Psoas muscle (tissue), 8 donors: Measurements from ENCODE around the gene CLDND1. TPM values are rescaled to one million over a fixed set of nuclear protein-coding genes. Genes with fewer than 3 reads are reported as not detected.

Source experiments
- ATAC-seq, 4 donors: fragments of 200-7000 bp; cut with Tn5 transposase; one replicate each; pipeline ENCODE4 v1.9.1; 2020; ENCODE audit warnings: moderate library complexity in 3 of 4, mild to moderate bottlenecking in 2 of 4
- DNase-seq, 2 donors: peaks; one replicate each; pipeline ENCODE4 v3.0.0-alpha.2; 2020
- H3K27ac ChIP-seq: fragments of 200-600 bp; one replicate; pipeline ENCODE4 v1.8.0; 2022
- H3K27me3 ChIP-seq, 3 donors: fragments of 200-600 bp in 1 of 3; one replicate each; pipeline versions ENCODE4 v1.6.1 to v1.8.0; 2013 to 2022; ENCODE audit warnings: low read length in 2 of 3, mild to moderate bottlenecking in 2 of 3, moderate library complexity in 1 of 3; ENCODE audit not compliant: insufficient read depth in 3 of 3
- H3K36me3 ChIP-seq, 2 donors: fragments of 200-600 bp in 1 of 2; one replicate each; pipeline versions ENCODE4 v1.6.1 to v1.8.0; 2013 to 2022; ENCODE audit warnings: low read depth in 1 of 2, mild to moderate bottlenecking in 1 of 2, moderate library complexity in 1 of 2; ENCODE audit not compliant: insufficient read depth in 1 of 2
- H3K4me1 ChIP-seq: fragments of 200-600 bp; one replicate; pipeline ENCODE4 v1.8.0; 2022
- H3K4me3 ChIP-seq: fragments of 200-600 bp; one replicate; pipeline ENCODE4 v1.8.0; 2022; ENCODE audit warnings: mild to moderate bottlenecking
- H3K9me3 ChIP-seq: fragments of 200-600 bp; one replicate; pipeline ENCODE4 v1.8.0; 2022
- CTCF ChIP-seq: fragments of 200-600 bp; IDR thresholded peaks from one replicate; pipeline ENCODE4 v1.8.0; 2022; ENCODE audit warnings: antibody characterized with exemption
- WGBS, 3 donors: extraction: QIAGEN DNeasy Blood & Tissue Kit; methylation state at CpG; one replicate each; pipeline versions ENCODE4 v1.1.6 to v1.1.7; 2013; 5-methylcytosine and 5-hydroxymethylcytosine counted together
- intact Hi-C, 2 donors: fragments of 100-400 bp; cut with DNase I; formaldehyde crosslinking; loops; one replicate each; pipeline versions ENCODE4 v1.11.0 to v1.14.2; 2022
- polyA plus RNA-seq, 3 donors: library from polyadenylated mRNA; stranded (reverse); fragments of 200-250 nt; gene quantifications; one replicate each; pipeline ENCODE4 v1.2.3, GENCODE V29; 2013
- total RNA-seq, 4 donors: library from RNA; stranded (reverse); fragmentation: NEBNext Ultra II Directional in 2 of 4; extraction: Animal tissue kit (Norgen Biotek cat#: 25700) in 2 of 4; gene quantifications; one replicate each; pipeline versions ENCODE4 v1.2.1 to v1.2.4, GENCODE V29; 2021 to 2023
- donor health status: healthy with polysubstance abuse.
- donor health status: DM: no; HTN: no; CAD: no; lungs with moderate emphysema.
- donor health status: Bipolar disorder and iron deficiency.
- donor health status: healthy.
- donor health status: DM: yes; HTN: yes; CAD: no.
- donor health status: DM: no; HTN: no; CAD: no.
- donor health status: DM: no; HTN: no; CAD: no.
- donor health status: DM: yes; HTN: yes; CAD: no.

Gene CLDND1
- total and polyA plus RNA-seq, 7 donors: 48.1 to 78.9 (median 63.3) TPM

- H3K9me3 ChIP-seq: no peaks in the 10 kb centered on the region
- H3K27ac ChIP-seq: no peak overlapping the region
- ATAC-seq: no peak
- DNase-seq: no peak
- no peak overlapping the region for H3K4me3 ChIP-seq
- no peaks in the 10 kb centered on the region for H3K4me1 ChIP-seq
- no peaks in the 10 kb centered on the region for H3K36me3 ChIP-seq
- TF ChIP-seq CTCF: no peak
- 80 to 84% (median 81%) methylated on average over 7 of the region's 7 CpGs for WGBS, 3 donors
- intact Hi-C loops: no loop called here
- H3K27me3 ChIP-seq: no peaks in the 10 kb centered on the region
Observed at GRCh38 chr3:98556164-98557130, 33.7 kb upstream of the CLDND1 start.

- no peaks in the 10 kb centered on the region for H3K4me1 ChIP-seq
- no peaks in the 10 kb centered on the region for H3K27me3 ChIP-seq
- intact Hi-C loops: no loop called here
- H3K9me3 ChIP-seq: no peaks in the 10 kb centered on the region
- H3K4me3 ChIP-seq: no peak overlapping the region
- H3K27ac ChIP-seq: no peak overlapping the region
- 61 to 87% (median 71%) methylated on average over 4 of the region's 4 CpGs for WGBS, 3 donors
- ATAC-seq (no peak), DNase-seq (no peak)
- H3K36me3 ChIP-seq: no peaks in the 10 kb centered on the region
- no peak for TF ChIP-seq CTCF
Observed at GRCh38 chr3:98555025-98555379, 32.3 kb upstream of the CLDND1 start.

- H3K27me3 ChIP-seq: no peaks in the 10 kb centered on the region
- intact Hi-C loops: no loop called here
- no peak for TF ChIP-seq CTCF
- WGBS, 3 donors: 90 to 93% (median 92%) methylated on average over 2 of the region's 2 CpGs
- H3K27ac ChIP-seq: no peak overlapping the region
- no peaks in the 10 kb centered on the region for H3K9me3 ChIP-seq
- no peak for DNase-seq
- H3K4me3 ChIP-seq: no peak overlapping the region
- H3K4me1 ChIP-seq: no peaks in the 10 kb centered on the region
- H3K36me3 ChIP-seq: no peaks in the 10 kb centered on the region
- ATAC-seq: no peak
Observed at GRCh38 chr3:98554580-98554979, 31.9 kb upstream of the CLDND1 start.

GRCh38 chr3:98553753-98554152 is 31.1 kb upstream of the CLDND1 start:
- no peak for ATAC-seq
- no peaks in the 10 kb centered on the region for H3K27me3 ChIP-seq
- no peaks in the 10 kb centered on the region for H3K9me3 ChIP-seq
- H3K27ac ChIP-seq: no peak overlapping the region
- no peak for DNase-seq
- TF ChIP-seq CTCF: no peak
- no peaks in the 10 kb centered on the region for H3K36me3 ChIP-seq
- H3K4me1 ChIP-seq: no peaks in the 10 kb centered on the region
- H3K4me3 ChIP-seq: no peak overlapping the region
- WGBS, 3 donors: 80 to 88% (median 84%) methylated on average over 2 of the region's 2 CpGs
- intact Hi-C loops: no loop called here
